ENCODE results near the gene CDCA7. TPM values are rescaled to one million over a fixed set of nuclear protein-coding genes. Genes with fewer than 3 reads are reported as not detected.

Gene CDCA7
- 0.23 and 0.98 TPM in 2 replicates for total RNA-seq (ENCODE audit: low replicate concordance)

DNA sequence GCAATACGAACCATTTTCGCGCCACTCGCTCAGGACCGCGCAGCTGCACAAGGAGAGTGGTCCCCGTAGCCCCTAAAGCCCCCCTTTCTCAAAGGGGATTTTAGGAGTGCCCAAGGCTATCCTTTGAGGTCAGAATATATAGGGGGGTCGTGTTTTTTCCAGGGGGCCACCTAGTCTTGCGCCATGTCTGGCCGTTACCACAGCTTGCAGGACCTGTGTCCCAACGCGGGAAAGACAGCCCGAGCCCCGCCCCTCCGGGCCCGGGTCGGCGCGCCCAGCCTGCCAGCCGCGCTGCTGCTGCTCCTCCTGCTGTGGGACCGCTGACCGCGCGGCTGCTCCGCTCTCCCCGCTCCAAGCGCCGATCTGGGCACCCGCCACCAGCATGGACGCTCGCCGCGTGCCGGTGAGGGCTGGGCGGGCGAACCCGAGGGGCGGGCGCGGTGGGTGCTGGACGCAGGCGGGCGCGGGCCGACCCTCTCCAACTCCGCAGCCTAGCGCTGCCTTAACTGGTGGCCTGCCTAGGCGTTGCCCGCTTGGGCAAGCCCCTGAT lies at the start of gene CDCA7:
Gene CDCA7 (plus strand): TSS at position 291 of the 550 bp plus-strand sequence. CDS start 92 bp downstream, at position 383.

Data from smooth muscle cell of the coronary artery (primary cell).